Measurements from ENCODE around the gene SDR42E1. TPM values are rescaled to one million over a fixed set of nuclear protein-coding genes. Genes with fewer than 3 reads are reported as not detected.

Gene SDR42E1
- polyA plus RNA-seq, 1 donor = 18.6 TPM

DNA sequence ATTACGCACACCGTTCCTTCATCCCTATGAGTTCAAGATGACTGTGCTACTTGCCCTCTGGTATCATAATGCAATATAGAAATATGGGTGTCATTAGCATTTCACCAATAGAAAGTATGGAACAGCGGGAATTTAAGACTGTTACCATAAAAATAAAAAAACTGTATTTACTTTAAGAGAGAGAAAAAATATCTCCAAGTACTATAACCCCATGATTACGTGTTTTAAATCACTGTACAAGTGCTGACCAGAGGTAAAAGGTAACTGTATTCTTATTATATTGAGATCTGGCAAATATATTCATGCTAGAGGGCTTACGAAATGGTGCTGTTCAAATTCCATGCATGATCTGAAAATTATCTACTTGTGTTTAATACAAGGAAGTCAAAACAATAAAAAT is 5.2 kb downstream of the SDR42E1 start:
- WGBS (ENCODE audit: insufficient coverage, low lambda C conversion rate) = 39% methylated on average over 4 of the region's 5 CpGs
- no peaks in the 10 kb centered on the region for H3K9me3 ChIP-seq (ENCODE audit: control insufficient read depth, low read depth, low read length)
- H3K27me3 ChIP-seq (ENCODE audit: control insufficient read depth, insufficient read depth, low read length) = no peaks in the 10 kb centered on the region
- H3K4me3 ChIP-seq (ENCODE audit: low read length) = no peak overlapping the region
- peaks cover 13% of the 10 kb centered on the region for H3K4me1 ChIP-seq (ENCODE audit: control insufficient read depth, insufficient read depth, low read length)
- H3K27ac ChIP-seq (ENCODE audit: low read length) = peak overlapping the region; percentile 48
- peak; percentile 46 to 76 for DNase-seq
- peaks cover 24% of the 10 kb centered on the region for H3K36me3 ChIP-seq (ENCODE audit: control insufficient read depth, insufficient read depth, low read length)

GRCh38 chr16:82005027-82005830 is 6.0 kb downstream of the SDR42E1 start:
- peak overlapping the region; percentile 48 for H3K27ac ChIP-seq (ENCODE audit: low read length)
- DNase-seq = no peak
- no CpG with 5 or more reads among the region's 6 CpGs for WGBS (ENCODE audit: insufficient coverage, low lambda C conversion rate)

DNA sequence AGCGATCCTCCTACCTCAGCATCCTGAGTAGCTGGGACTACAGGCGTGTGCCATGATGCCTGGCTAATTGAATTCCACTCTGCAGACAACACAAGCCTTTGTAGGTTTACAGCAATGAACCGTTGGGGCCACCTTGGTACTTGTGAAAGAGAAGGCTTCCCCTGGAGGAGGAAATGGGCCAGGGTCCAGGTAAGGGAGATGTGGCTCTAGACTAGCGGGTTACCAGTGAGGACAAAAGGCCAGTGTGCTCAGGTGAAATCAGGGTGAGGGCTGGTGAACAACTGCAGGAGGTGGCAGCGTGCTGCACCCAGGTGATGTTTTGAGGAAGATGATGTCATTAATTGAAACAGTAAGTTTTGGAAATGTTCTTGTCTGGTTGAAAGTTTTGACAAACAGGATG is 6.7 kb downstream of the SDR42E1 start:
- Histone ChIP-seq H3K4me3 (ENCODE audit: low read length) (no peak overlapping the region), H3K4me1 (ENCODE audit: control insufficient read depth, insufficient read depth, low read length) (peaks cover 13% of the 10 kb centered on the region), H3K9me3 (ENCODE audit: control insufficient read depth, low read depth, low read length) (no peaks in the 10 kb centered on the region), H3K36me3 (ENCODE audit: control insufficient read depth, insufficient read depth, low read length) (peaks cover 31% of the 10 kb centered on the region), H3K27ac (ENCODE audit: low read length) (peak overlapping the region; percentile 48), H3K27me3 (ENCODE audit: control insufficient read depth, insufficient read depth, low read length) (no peaks in the 10 kb centered on the region)
- WGBS (ENCODE audit: insufficient coverage, low lambda C conversion rate) = 100% methylated on average over 1 of the region's 5 CpGs
- DNase-seq = no peak

More at GRCh38 chr16:82005027-82005830, 6.0 kb downstream of the SDR42E1 start:
- H3K4me1 ChIP-seq (ENCODE audit: control insufficient read depth, insufficient read depth, low read length) = peaks cover 13% of the 10 kb centered on the region
- H3K9me3 ChIP-seq (ENCODE audit: control insufficient read depth, low read depth, low read length) = no peaks in the 10 kb centered on the region
- peaks cover 25% of the 10 kb centered on the region for H3K36me3 ChIP-seq (ENCODE audit: control insufficient read depth, insufficient read depth, low read length)
- H3K27me3 ChIP-seq (ENCODE audit: control insufficient read depth, insufficient read depth, low read length) = no peaks in the 10 kb centered on the region
- H3K4me3 ChIP-seq (ENCODE audit: low read length) = no peak overlapping the region

DNA sequence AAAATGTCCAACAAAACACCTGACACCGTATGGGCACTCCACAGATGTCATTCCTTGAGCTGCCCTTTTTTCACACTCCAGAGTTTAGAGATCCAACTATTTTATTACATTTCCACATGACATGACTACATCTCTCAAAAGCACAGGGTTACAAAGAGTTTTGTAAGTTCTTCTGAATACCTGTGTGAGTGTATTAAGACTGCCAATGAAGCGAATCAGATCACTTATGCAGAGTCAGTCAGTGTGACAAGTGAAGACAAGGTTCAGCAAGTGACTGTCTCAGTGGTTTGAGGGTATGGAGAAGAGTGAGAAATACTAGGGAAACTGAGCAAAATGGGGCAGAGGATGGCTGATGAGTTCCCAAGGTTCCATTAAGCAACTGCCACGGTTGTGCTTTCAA is 8.4 kb downstream of the SDR42E1 start:
- H3K27ac ChIP-seq (ENCODE audit: low read length) = no peak overlapping the region
- WGBS (ENCODE audit: insufficient coverage, low lambda C conversion rate) = 90% methylated on average over 2 of the region's 3 CpGs
- H3K36me3 ChIP-seq (ENCODE audit: control insufficient read depth, insufficient read depth, low read length) = peaks cover 43% of the 10 kb centered on the region
- no peaks in the 10 kb centered on the region for H3K27me3 ChIP-seq (ENCODE audit: control insufficient read depth, insufficient read depth, low read length)
- H3K9me3 ChIP-seq (ENCODE audit: control insufficient read depth, low read depth, low read length) = no peaks in the 10 kb centered on the region
- H3K4me3 ChIP-seq (ENCODE audit: low read length) = no peak overlapping the region
- no peak for DNase-seq
- peaks cover 13% of the 10 kb centered on the region for H3K4me1 ChIP-seq (ENCODE audit: control insufficient read depth, insufficient read depth, low read length)

DNA sequence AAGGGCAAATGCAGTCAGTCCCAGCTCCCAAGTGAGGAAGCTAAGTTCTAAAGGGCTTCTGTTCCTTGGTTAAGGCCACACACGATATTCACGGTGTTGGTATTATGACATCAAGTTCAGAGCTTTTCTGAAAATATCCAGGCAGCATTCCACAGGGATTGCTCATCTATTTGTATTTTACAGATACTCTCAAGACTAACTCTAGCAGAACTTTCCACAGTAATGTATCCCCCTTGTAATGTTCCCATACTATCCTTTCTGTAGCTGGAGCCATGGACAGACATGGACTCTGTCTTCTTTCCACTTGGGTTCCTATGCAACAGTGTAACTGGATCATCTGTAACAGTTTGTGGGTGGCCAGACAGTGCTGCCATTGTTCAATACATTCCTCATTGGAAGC is 13.5 kb downstream of the SDR42E1 start:
- WGBS (ENCODE audit: insufficient coverage, low lambda C conversion rate) = no CpG with 5 or more reads among the region's 2 CpGs
- H3K4me3 ChIP-seq (ENCODE audit: low read length) = no peak overlapping the region
- H3K36me3 ChIP-seq (ENCODE audit: control insufficient read depth, insufficient read depth, low read length) = peaks cover 38% of the 10 kb centered on the region
- H3K27me3 ChIP-seq (ENCODE audit: control insufficient read depth, insufficient read depth, low read length) = no peaks in the 10 kb centered on the region
- no peaks in the 10 kb centered on the region for H3K9me3 ChIP-seq (ENCODE audit: control insufficient read depth, low read depth, low read length)
- peak in 1 of 2 donors; percentile 40 for DNase-seq
- no peak overlapping the region for H3K27ac ChIP-seq (ENCODE audit: low read length)
- peaks cover 4% of the 10 kb centered on the region for H3K4me1 ChIP-seq (ENCODE audit: control insufficient read depth, insufficient read depth, low read length)

DNA sequence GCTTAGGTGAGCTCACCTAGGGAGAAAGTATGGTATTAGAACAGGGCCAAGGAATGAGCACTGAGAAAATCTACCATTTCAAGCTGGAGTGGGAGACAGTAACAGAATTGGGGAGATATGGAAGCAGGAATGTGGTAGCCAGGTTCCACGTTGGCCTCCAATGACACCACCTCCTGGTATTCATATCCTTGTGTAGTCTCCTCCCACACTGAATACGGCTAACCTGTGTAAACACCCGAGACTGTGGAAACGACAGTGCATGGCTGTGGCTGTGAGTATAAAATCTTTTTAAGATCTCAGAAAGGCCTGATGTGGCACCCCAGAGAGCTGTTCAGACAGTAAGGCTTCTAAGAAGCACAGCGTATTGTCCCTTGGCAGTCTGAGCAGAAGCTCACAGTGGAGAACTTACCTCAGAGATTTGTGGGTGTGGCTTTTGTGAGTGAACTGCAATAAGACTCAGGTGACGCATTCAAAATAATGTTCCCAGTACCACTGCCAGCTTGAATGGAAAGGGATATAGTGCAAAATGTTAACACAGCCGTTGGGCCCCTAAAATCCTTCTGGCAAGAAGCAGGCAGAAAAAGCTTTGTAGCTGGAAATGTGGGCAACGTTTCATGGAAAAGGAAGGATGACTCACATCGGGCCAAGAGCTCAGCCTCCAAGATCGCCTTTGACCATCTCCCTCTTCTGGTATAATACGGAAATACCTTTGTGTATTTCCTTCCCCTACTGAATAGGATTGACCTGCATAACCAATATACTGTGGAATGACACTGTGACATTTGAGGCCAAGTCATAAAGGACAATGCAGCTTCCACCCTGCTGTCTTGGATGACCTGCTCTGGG is 14.4 kb downstream of the SDR42E1 start:
- DNase-seq = peak; percentile 25 to 40
- no peaks in the 10 kb centered on the region for H3K9me3 ChIP-seq (ENCODE audit: control insufficient read depth, low read depth, low read length)
- H3K27ac ChIP-seq (ENCODE audit: low read length) = peak overlapping the region; percentile 55
- peaks cover 32% of the 10 kb centered on the region for H3K36me3 ChIP-seq (ENCODE audit: control insufficient read depth, insufficient read depth, low read length)
- H3K4me1 ChIP-seq (ENCODE audit: control insufficient read depth, insufficient read depth, low read length) = peaks cover 4% of the 10 kb centered on the region
- no peaks in the 10 kb centered on the region for H3K27me3 ChIP-seq (ENCODE audit: control insufficient read depth, insufficient read depth, low read length)
- no CpG with 5 or more reads among the region's 11 CpGs for WGBS (ENCODE audit: insufficient coverage, low lambda C conversion rate)
- no peak overlapping the region for H3K4me3 ChIP-seq (ENCODE audit: low read length)

DNA sequence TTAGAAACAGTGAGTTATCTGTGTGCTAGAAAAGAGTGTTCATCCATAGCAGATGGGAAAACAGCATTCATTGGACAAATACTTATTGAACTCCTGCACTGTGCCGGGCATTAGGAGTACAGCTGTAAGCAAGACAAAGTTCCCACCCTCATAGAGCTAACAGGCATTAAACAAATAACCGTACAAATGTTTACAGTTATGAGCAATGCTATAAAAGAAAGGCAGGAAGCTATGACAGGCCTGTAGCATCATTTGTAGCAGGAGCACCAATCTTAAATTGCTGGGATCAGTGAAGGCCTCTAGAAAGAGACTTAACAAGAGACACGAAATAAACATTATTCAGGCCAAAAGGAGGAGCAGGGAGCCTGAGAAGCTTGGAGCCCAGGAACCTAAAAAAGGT is 15.6 kb downstream of the SDR42E1 start:
- H3K4me1 ChIP-seq (ENCODE audit: control insufficient read depth, insufficient read depth, low read length) = peaks cover 4% of the 10 kb centered on the region
- H3K27ac ChIP-seq (ENCODE audit: low read length) = no peak overlapping the region
- H3K9me3 ChIP-seq (ENCODE audit: control insufficient read depth, low read depth, low read length) = no peaks in the 10 kb centered on the region
- H3K36me3 ChIP-seq (ENCODE audit: control insufficient read depth, insufficient read depth, low read length) = peaks cover 30% of the 10 kb centered on the region
- no peak for DNase-seq
- no CpG with 5 or more reads among the region's 3 CpGs for WGBS (ENCODE audit: insufficient coverage, low lambda C conversion rate)
- H3K27me3 ChIP-seq (ENCODE audit: control insufficient read depth, insufficient read depth, low read length) = no peaks in the 10 kb centered on the region
- H3K4me3 ChIP-seq (ENCODE audit: low read length) = no peak overlapping the region

- Histone ChIP-seq H3K27ac (ENCODE audit: low read length) (no peak overlapping the region), H3K36me3 (ENCODE audit: control insufficient read depth, insufficient read depth, low read length) (peaks cover 22% of the 10 kb centered on the region), H3K9me3 (ENCODE audit: control insufficient read depth, low read depth, low read length) (no peaks in the 10 kb centered on the region), H3K4me1 (ENCODE audit: control insufficient read depth, insufficient read depth, low read length) (peaks cover 8% of the 10 kb centered on the region), H3K27me3 (ENCODE audit: control insufficient read depth, insufficient read depth, low read length) (no peaks in the 10 kb centered on the region), H3K4me3 (ENCODE audit: low read length) (no peak overlapping the region)
- no peak for DNase-seq
- WGBS (ENCODE audit: insufficient coverage, low lambda C conversion rate) = no CpG with 5 or more reads among the region's 5 CpGs
Measured at GRCh38 chr16:81994485-81994884, 16.8 kb downstream of the SDR42E1 start.

DNA sequence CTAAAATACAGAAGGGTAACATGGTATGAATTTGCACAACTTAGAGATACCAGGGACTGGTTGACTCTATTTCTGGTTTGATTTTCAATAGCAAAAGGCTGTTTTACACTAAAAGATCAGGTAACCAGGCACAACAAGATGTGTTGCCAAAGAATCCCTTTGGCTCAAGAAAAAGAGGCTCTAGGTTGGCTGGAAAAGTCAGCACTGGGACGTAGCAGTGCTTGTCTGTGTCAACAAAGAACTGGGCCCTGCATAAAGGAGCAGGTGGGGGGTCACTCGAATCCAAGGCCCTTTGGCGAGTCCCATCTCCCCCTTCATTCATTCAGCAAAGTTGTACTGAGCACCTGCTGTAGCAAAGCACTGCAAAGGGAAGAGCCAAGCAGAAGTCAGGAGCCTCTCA is 18.4 kb downstream of the SDR42E1 start:
- Histone ChIP-seq H3K4me3 (ENCODE audit: low read length) (no peak overlapping the region), H3K36me3 (ENCODE audit: control insufficient read depth, insufficient read depth, low read length) (peaks cover 9% of the 10 kb centered on the region), H3K27me3 (ENCODE audit: control insufficient read depth, insufficient read depth, low read length) (no peaks in the 10 kb centered on the region), H3K4me1 (ENCODE audit: control insufficient read depth, insufficient read depth, low read length) (peaks cover 8% of the 10 kb centered on the region), H3K9me3 (ENCODE audit: control insufficient read depth, low read depth, low read length) (no peaks in the 10 kb centered on the region), H3K27ac (ENCODE audit: low read length) (no peak overlapping the region)
- no peak for DNase-seq
- no CpG with 5 or more reads among the region's 3 CpGs for WGBS (ENCODE audit: insufficient coverage, low lambda C conversion rate)

GRCh38 chr16:81987706-81988105 is 23.6 kb downstream of the SDR42E1 start:
- H3K27ac ChIP-seq (ENCODE audit: low read length) = no peak overlapping the region
- no peak for DNase-seq
- H3K27me3 ChIP-seq (ENCODE audit: control insufficient read depth, insufficient read depth, low read length) = no peaks in the 10 kb centered on the region
- WGBS (ENCODE audit: insufficient coverage, low lambda C conversion rate) = 100% methylated on average over 1 of the region's 5 CpGs
- H3K4me3 ChIP-seq (ENCODE audit: low read length) = no peak overlapping the region
- H3K4me1 ChIP-seq (ENCODE audit: control insufficient read depth, insufficient read depth, low read length) = peaks cover 4% of the 10 kb centered on the region
- H3K9me3 ChIP-seq (ENCODE audit: control insufficient read depth, low read depth, low read length) = no peaks in the 10 kb centered on the region
- no peaks in the 10 kb centered on the region for H3K36me3 ChIP-seq (ENCODE audit: control insufficient read depth, insufficient read depth, low read length)

Data from large intestine (tissue), 3 donors.